Measurements from ENCODE around the gene LEF1. TPM values are rescaled to one million over a fixed set of nuclear protein-coding genes. Genes with fewer than 3 reads are reported as not detected.

Gene LEF1
- total and polyA plus RNA-seq, 2 of the 8 experiments (the other 6 are each of a cell fraction or from before 2014, with no cell fraction given), result 2.6 to 5.2 TPM

DNA sequence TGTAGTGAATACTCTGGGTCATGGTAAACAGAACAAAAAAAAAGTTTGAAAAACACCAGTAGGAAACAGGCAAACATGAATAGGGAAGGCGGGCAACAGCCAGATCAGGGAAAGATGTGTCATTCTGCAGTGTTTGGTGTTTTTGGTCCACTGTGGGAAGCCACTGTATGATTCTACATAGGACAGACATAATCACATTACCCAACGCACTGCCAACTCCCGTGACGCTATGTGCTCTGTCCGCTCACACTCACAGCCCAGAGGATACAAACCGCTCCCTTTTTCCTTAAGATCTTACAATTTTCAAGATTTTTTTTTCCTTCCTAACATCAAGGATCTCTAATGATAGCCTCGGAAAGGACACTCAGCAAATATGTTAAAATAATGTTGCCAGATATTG lies 119.7 kb downstream of the LEF1 start:
- H3K4me3 ChIP-seq (ENCODE audit: extremely low read depth in 1 of 4, insufficient read depth in 2 of 4, low read depth in 3 of 4, low read length in 4 of 4), result no peak overlapping the region
- H3K56ac ChIP-seq (replicated peaks; ENCODE audit: insufficient read length, low read depth, low read length), result no peak overlapping the region
- no peak overlapping the region for H3K23ac ChIP-seq (ENCODE audit: insufficient read length)
- ChIA-PET CTCF (ENCODE audit: partially characterized antibody) (interaction anchor here (3.9 kb wide), 1 partner anchor 29 kb away, joined by 20 read pairs; no protein-coding TSS in a partner anchor), POLR2A (ENCODE audit: partially characterized antibody) (no interaction called here)
- H3K79me2 ChIP-seq (ENCODE audit: control insufficient read depth in 1 of 2, insufficient read depth in 2 of 2, low read length in 2 of 2), result no peaks in the 10 kb centered on the region
- no peak overlapping the region for H4K91ac ChIP-seq (replicated peaks; ENCODE audit: insufficient read length, low read length)
- H4K5ac ChIP-seq (ENCODE audit: insufficient read length, low read depth, low read length), result no peak overlapping the region
- whole genome bisulfite sequencing, 2 experiments (ENCODE audit: extremely low coverage in 1 of 2, insufficient coverage in 1 of 2, insufficient read length in 1 of 2, insufficient replicate concordance in 2 of 2, low coverage in 1 of 2, low lambda C conversion rate in 2 of 2, missing lambda C conversion rate in 1 of 2), result 86% methylated on average over 7 of the region's 7 CpGs; no CpG with 5 or more reads in 1 of the 2 experiments
- H3K4me1 ChIP-seq (replicated peaks in 1 of 4; ENCODE audit: control insufficient read depth in 3 of 4, insufficient read depth in 4 of 4, low read length in 3 of 4), result peaks cover 0 to 3% (median 2%) of the 10 kb centered on the region in 4 experiments; a peak in 4 of 7 replicates
- H3K18ac ChIP-seq (ENCODE audit: extremely low read depth, low read length), result no peak overlapping the region
- no peak overlapping the region for H3K27ac ChIP-seq (ENCODE audit: low read depth, low read length)
- H3K14ac ChIP-seq (ENCODE audit: insufficient read length), result no peak overlapping the region
- H2AK5ac ChIP-seq (ENCODE audit: low read depth, low read length), result no peak overlapping the region
- H2BK15ac ChIP-seq (ENCODE audit: low read length), result no peak overlapping the region
- H3K27me3 ChIP-seq (replicated peaks in 1 of 4; ENCODE audit: control insufficient read depth in 3 of 4, extremely low read depth in 1 of 4, insufficient read depth in 3 of 4, low read length in 3 of 4), result 0 out of 7 replicates have a peak, but pooled peaks cover 0 to 2% (median 0%) of the 10 kb centered on the region in 4 experiments
- no peaks in the 10 kb centered on the region for H3K9me3 ChIP-seq (ENCODE audit: insufficient read depth in 2 of 2, low read depth in 1 of 2, low read length in 1 of 2)
- no peaks in the 10 kb centered on the region for H4K20me1 ChIP-seq (replicated peaks in 1 of 2; ENCODE audit: control insufficient read depth in 1 of 2, insufficient read depth in 2 of 2, low read length in 2 of 2)
- no peak overlapping the region for H3K9ac ChIP-seq (replicated peaks in 1 of 4; ENCODE audit: extremely low read depth in 1 of 4, low read depth in 3 of 4, low read length in 3 of 4)
- H3K23me2 ChIP-seq (ENCODE audit: low read depth, low read length), result no peaks in the 10 kb centered on the region
- no peak overlapping the region for H2BK12ac ChIP-seq (ENCODE audit: low read depth, low read length)
- no peak overlapping the region for H3K4ac ChIP-seq (replicated peaks; ENCODE audit: insufficient read length, low read depth, low read length)
- H2BK20ac ChIP-seq (ENCODE audit: low read length), result no peak overlapping the region
- H3K4me2 ChIP-seq (ENCODE audit: insufficient read depth in 1 of 2, low read depth in 2 of 2, low read length in 2 of 2), result no peak overlapping the region
- H2BK120ac ChIP-seq (replicated peaks; ENCODE audit: low read depth, low read length), result no peak overlapping the region
- H3K36me3 ChIP-seq (ENCODE audit: control insufficient read depth in 2 of 4, insufficient read depth in 4 of 4, low read length in 3 of 4), result no peaks in the 10 kb centered on the region
- no peak overlapping the region for H2AFZ ChIP-seq (ENCODE audit: low read length)
- FAIRE-seq, result no peak
- H4K8ac ChIP-seq (ENCODE audit: extremely low read depth, insufficient read depth, low read length), result no peak overlapping the region
- H2BK5ac ChIP-seq (ENCODE audit: low read depth, low read length), result no peak overlapping the region
- no peak for DNase-seq (ENCODE audit: low read depth in 1 of 2, low spot score in 2 of 2)
- H3K79me1 ChIP-seq (ENCODE audit: low read depth, low read length), result no peaks in the 10 kb centered on the region
- TF ChIP-seq TAF7 (optimal IDR thresholded peaks at IDR 0.05; ENCODE audit: borderline replicate concordance, low read depth, low read length), result no peak
- no peak for TF ChIP-seq RAD21 (IDR thresholded peaks at IDR 0.05 in 1 of 2, conservative IDR thresholded peaks at IDR 0.05 in 1 of 2; ENCODE audit: low read depth in 2 of 2, low read length in 2 of 2)
- no peak for TF ChIP-seq TCF12 (IDR thresholded peaks at IDR 0.05; ENCODE audit: low read depth, low read length)
- TF ChIP-seq SIRT6 (IDR thresholded peaks at IDR 0.05; ENCODE audit: low read length), result no peak
- TF ChIP-seq BCL11A (IDR thresholded peaks at IDR 0.05; ENCODE audit: low read depth in 2 of 2, low read length in 2 of 2), result no peak
- no peak for TF ChIP-seq ASH2L (IDR thresholded peaks at IDR 0.05; ENCODE audit: low read length)
- no peak for TF ChIP-seq CHD2 (IDR thresholded peaks at IDR 0.05; ENCODE audit: low read length)
- no peak for TF ChIP-seq TBP (IDR thresholded peaks at IDR 0.05; ENCODE audit: low read depth, low read length)
- TF ChIP-seq SIN3A (conservative IDR thresholded peaks at IDR 0.05 in 1 of 2, IDR thresholded peaks at IDR 0.05 in 1 of 2; ENCODE audit: low read depth in 1 of 2, low read length in 2 of 2), result no peak
- no peak for TF ChIP-seq TEAD4 (IDR thresholded peaks at IDR 0.05; ENCODE audit: low read depth, low read length)
- TF ChIP-seq MAFK (IDR thresholded peaks at IDR 0.05; ENCODE audit: low read depth, low read length), result no peak
- no peak for TF ChIP-seq HDAC6 (IDR thresholded peaks at IDR 0.05; ENCODE audit: low read depth, low read length)

Data from H1 (cell line).